Adipocyte (in vitro differentiated cells): ENCODE data around the gene ITIH4.

Experiments used
- DNase-seq: peaks from one replicate; pipeline ENCODE4 v3.0.0-alpha.2; 2015; ENCODE audit warnings: low read depth
- H3K27me3 ChIP-seq: replicated peaks from 2 replicates; pipeline ENCODE4 v1.7.0; 2013; ENCODE audit warnings: mild to moderate bottlenecking, low read length, moderate library complexity; ENCODE audit not compliant: control insufficient read depth, insufficient read depth
- H3K36me3 ChIP-seq: 2 replicates; pipeline ENCODE4 v1.7.0; 2013; ENCODE audit warnings: low read length, mild to moderate bottlenecking, moderate library complexity; ENCODE audit not compliant: control insufficient read depth, insufficient read depth, severe bottlenecking
- H3K4me1 ChIP-seq: 2 replicates; pipeline ENCODE4 v1.7.0; 2013; ENCODE audit warnings: mild to moderate bottlenecking, low read length, moderate library complexity; ENCODE audit not compliant: control insufficient read depth, insufficient read depth
- H3K4me3 ChIP-seq: 2 replicates; pipeline ENCODE4 v1.7.0; 2013; ENCODE audit warnings: mild to moderate bottlenecking, low read length, moderate library complexity
- H3K9ac ChIP-seq: 2 replicates; pipeline ENCODE4 v1.7.0; 2013; ENCODE audit warnings: mild to moderate bottlenecking, low read length, moderate library complexity
- H3K9me3 ChIP-seq: 2 replicates; pipeline ENCODE4 v1.7.0; 2013; ENCODE audit warnings: mild to moderate bottlenecking, low read length, moderate library complexity; ENCODE audit not compliant: control insufficient read depth

ITIH4 gene

GRCh38 chr3:52866427-52866826, 36.0 kb upstream of the ITIH4 start:
- Histone ChIP-seq H3K9me3 (no peaks in the 10 kb centered on the region), H3K4me1 (no peaks in the 10 kb centered on the region), H3K36me3 (no peaks in the 10 kb centered on the region), H3K9ac (no peak overlapping the region), H3K27me3 (no peaks in the 10 kb centered on the region), H3K4me3 (no peak overlapping the region)
- DNase-seq, result no peak

- Histone ChIP-seq H3K9ac (no peak overlapping the region), H3K27me3 (no peaks in the 10 kb centered on the region), H3K36me3 (no peaks in the 10 kb centered on the region), H3K9me3 (no peaks in the 10 kb centered on the region), H3K4me3 (no peak overlapping the region), H3K4me1 (no peaks in the 10 kb centered on the region)
- no peak for DNase-seq
These were observed 35.5 kb upstream of the ITIH4 start for GRCh38 chr3:52865994-52866393.

- H3K9me3 ChIP-seq, result no peaks in the 10 kb centered on the region
- H3K4me1 ChIP-seq, result no peaks in the 10 kb centered on the region
- H3K27me3 ChIP-seq, result no peaks in the 10 kb centered on the region
- H3K36me3 ChIP-seq, result peaks cover 2% of the 10 kb centered on the region
- no peak for DNase-seq
- no peak overlapping the region for H3K4me3 ChIP-seq
- H3K9ac ChIP-seq, result no peak overlapping the region
These were observed 29.9 kb upstream of the ITIH4 start for GRCh38 chr3:52860424-52860768.

- H3K9ac ChIP-seq, result no peak overlapping the region
- H3K27me3 ChIP-seq, result no peaks in the 10 kb centered on the region
- H3K36me3 ChIP-seq, result peaks cover 2% of the 10 kb centered on the region
- no peak overlapping the region for H3K4me3 ChIP-seq
- no peaks in the 10 kb centered on the region for H3K9me3 ChIP-seq
- DNase-seq, result no peak
- no peaks in the 10 kb centered on the region for H3K4me1 ChIP-seq
These were observed 29.4 kb upstream of the ITIH4 start for GRCh38 chr3:52859686-52860423.

GRCh38 chr3:52857864-52858263, 27.4 kb upstream of the ITIH4 start:
- no peaks in the 10 kb centered on the region for H3K4me1 ChIP-seq
- H3K4me3 ChIP-seq, result no peak overlapping the region
- no peaks in the 10 kb centered on the region for H3K9me3 ChIP-seq
- H3K9ac ChIP-seq, result no peak overlapping the region
- no peak for DNase-seq
- peaks cover 7% of the 10 kb centered on the region for H3K36me3 ChIP-seq
- H3K27me3 ChIP-seq, result no peaks in the 10 kb centered on the region

- H3K4me1 ChIP-seq, result no peaks in the 10 kb centered on the region
- DNase-seq, result no peak
- peaks cover 13% of the 10 kb centered on the region for H3K36me3 ChIP-seq
- H3K4me3 ChIP-seq, result no peak overlapping the region
- no peaks in the 10 kb centered on the region for H3K9me3 ChIP-seq
- no peak overlapping the region for H3K9ac ChIP-seq
- no peaks in the 10 kb centered on the region for H3K27me3 ChIP-seq
These were observed 26.7 kb upstream of the ITIH4 start for GRCh38 chr3:52857133-52857532.

- H3K4me1 ChIP-seq, result no peaks in the 10 kb centered on the region
- DNase-seq, result no peak
- H3K36me3 ChIP-seq, result peaks cover 18% of the 10 kb centered on the region
- H3K9ac ChIP-seq, result no peak overlapping the region
- H3K9me3 ChIP-seq, result no peaks in the 10 kb centered on the region
- no peaks in the 10 kb centered on the region for H3K27me3 ChIP-seq
- H3K4me3 ChIP-seq, result no peak overlapping the region
These were observed 26.2 kb upstream of the ITIH4 start for GRCh38 chr3:52856666-52857065.

GRCh38 chr3:52854013-52854412, 23.5 kb upstream of the ITIH4 start:
- Histone ChIP-seq H3K36me3 (peaks cover 27% of the 10 kb centered on the region), H3K4me1 (peaks cover 2% of the 10 kb centered on the region), H3K27me3 (no peaks in the 10 kb centered on the region), H3K9me3 (no peaks in the 10 kb centered on the region), H3K9ac (no peak overlapping the region), H3K4me3 (no peak overlapping the region)
- DNase-seq, result no peak

- Histone ChIP-seq H3K9me3 (no peaks in the 10 kb centered on the region), H3K27me3 (no peaks in the 10 kb centered on the region), H3K36me3 (peaks cover 40% of the 10 kb centered on the region), H3K4me3 (no peak overlapping the region), H3K9ac (no peak overlapping the region), H3K4me1 (peaks cover 9% of the 10 kb centered on the region)
- no peak for DNase-seq
These were observed 21.9 kb upstream of the ITIH4 start for GRCh38 chr3:52852419-52852818.

GRCh38 chr3:52851348-52851747, 20.9 kb upstream of the ITIH4 start:
- no peaks in the 10 kb centered on the region for H3K27me3 ChIP-seq
- peaks cover 9% of the 10 kb centered on the region for H3K4me1 ChIP-seq
- DNase-seq, result peak; percentile 61
- H3K9me3 ChIP-seq, result no peaks in the 10 kb centered on the region
- no peak overlapping the region for H3K9ac ChIP-seq
- H3K4me3 ChIP-seq, result no peak overlapping the region
- H3K36me3 ChIP-seq, result peaks cover 45% of the 10 kb centered on the region

GRCh38 chr3:52849656-52850055, 19.2 kb upstream of the ITIH4 start:
- no peaks in the 10 kb centered on the region for H3K9me3 ChIP-seq
- H3K4me3 ChIP-seq, result no peak overlapping the region
- DNase-seq, result no peak
- peaks cover 45% of the 10 kb centered on the region for H3K36me3 ChIP-seq
- H3K9ac ChIP-seq, result no peak overlapping the region
- peaks cover 19% of the 10 kb centered on the region for H3K4me1 ChIP-seq
- H3K27me3 ChIP-seq, result no peaks in the 10 kb centered on the region

GRCh38 chr3:52848617-52849016, 18.1 kb upstream of the ITIH4 start:
- DNase-seq, result peak; percentile 41
- Histone ChIP-seq H3K9me3 (no peaks in the 10 kb centered on the region), H3K9ac (no peak overlapping the region), H3K4me3 (no peak overlapping the region), H3K4me1 (peaks cover 25% of the 10 kb centered on the region), H3K36me3 (peaks cover 45% of the 10 kb centered on the region), H3K27me3 (no peaks in the 10 kb centered on the region)
